NCI-H187 (cell line): ENCODE data around the gene SAMD3.
"Not testable (repeated sequence)": the region's sequence is repeated elsewhere in the genome, so short reads cannot be mapped to it uniquely, and the experiment has no call there.

Experiments
- DNase-seq, 2 experiments: peaks; one replicate each; lab custom pipeline; 2025; lab: John Stamatoyannopoulos, UW

SAMD3 gene

GRCh38 chr6:130222775-130223174 is at the start of gene SAMD3:
TSS of gene SAMD3 (minus strand) at chr6:130222951. CDS start at chr6:130215273, 7,678 bp downstream.
- DNase-seq = no peak

- no peak for DNase-seq
These were observed 47.4 kb upstream of the SAMD3 start for GRCh38 chr6:130269969-130270635.

GRCh38 chr6:130265553-130265952 is 42.8 kb upstream of the SAMD3 start:
- DNase-seq = not testable (repeated sequence)

- no peak for DNase-seq
These were observed 39.3 kb upstream of the SAMD3 start for GRCh38 chr6:130262008-130262407.

GRCh38 chr6:130261558-130261957 is 38.8 kb upstream of the SAMD3 start:
- DNase-seq = not testable (repeated sequence)

GRCh38 chr6:130260614-130261241 is 38.0 kb upstream of the SAMD3 start:
- DNase-seq = not testable (repeated sequence)

GRCh38 chr6:130260050-130260462 is 37.3 kb upstream of the SAMD3 start:
- DNase-seq = not testable (repeated sequence)

GRCh38 chr6:130259557-130259956 is 36.8 kb upstream of the SAMD3 start:
- no peak for DNase-seq

- DNase-seq = no peak
These were observed 36.4 kb upstream of the SAMD3 start for GRCh38 chr6:130259140-130259539.

GRCh38 chr6:130252527-130253237 is 29.9 kb upstream of the SAMD3 start:
- no peak for DNase-seq

GRCh38 chr6:130245267-130245666 is 22.5 kb upstream of the SAMD3 start:
- DNase-seq = no peak

GRCh38 chr6:130244728-130245127 is 22.0 kb upstream of the SAMD3 start:
- no peak for DNase-seq

- no peak for DNase-seq
These were observed 17.5 kb upstream of the SAMD3 start for GRCh38 chr6:130240232-130240631.

- DNase-seq = no peak
These were observed 17.0 kb upstream of the SAMD3 start for GRCh38 chr6:130239755-130240154.

GRCh38 chr6:130233330-130233729 is 10.6 kb upstream of the SAMD3 start:
- DNase-seq = no peak

- not testable (repeated sequence) for DNase-seq
These were observed 7.8 kb upstream of the SAMD3 start for GRCh38 chr6:130230531-130230930.

- DNase-seq = no peak
These were observed 6.9 kb upstream of the SAMD3 start for GRCh38 chr6:130229645-130230044.

- DNase-seq = no peak
These were observed 757 bp upstream of the SAMD3 start for GRCh38 chr6:130223508-130223907.

GRCh38 chr6:130218134-130218533 is 4.6 kb downstream of the SAMD3 start:
- DNase-seq = no peak

- DNase-seq = no peak
These were observed 6.1 kb downstream of the SAMD3 start for GRCh38 chr6:130216620-130217019.

GRCh38 chr6:130215526-130215925 is 7.2 kb downstream of the SAMD3 start:
- DNase-seq = no peak

GRCh38 chr6:130212215-130212874 is 10.4 kb downstream of the SAMD3 start:
- DNase-seq = no peak

GRCh38 chr6:130211691-130212090 is 11.1 kb downstream of the SAMD3 start:
- DNase-seq = no peak
